A673 (cell line): ENCODE measurements around the gene MMP2. TPM values are rescaled to one million over a fixed set of nuclear protein-coding genes. Genes with fewer than 3 reads are reported as not detected.

Experiments
- BruUV-seq: library from RNA; stranded (reverse); fragments of 400-500 nt; replicated peaks from 2 replicates; lab custom pipeline; 2021; lab: Mats Ljungman, UMichigan
- CTCF ChIA-PET: fragments of 300-600 bp; sonication (Branson Sonifier 250); formaldehyde crosslinking; loops from one replicate; lab custom pipeline; 2022; ENCODE audit warnings: antibody characterized with exemption; lab: Charles Lee
- POLR2A ChIA-PET: fragments of 300-600 bp; sonication (Branson Sonifier 250); formaldehyde crosslinking; loops from one replicate; lab custom pipeline; 2022; ENCODE audit warnings: antibody characterized with exemption; ENCODE audit not compliant: low non-redundant PET; lab: Charles Lee
- DNase-seq: peaks from one replicate; pipeline ENCODE4 v3.0.0-alpha.2; 2015; ENCODE audit warnings: low spot score
- H3K27ac ChIP-seq: fragments of 200-600 bp; sonication (generic); 2 replicates; pipeline ENCODE4 v1.5.1; 2016; ENCODE audit warnings: mixed run types, low read depth, mild to moderate bottlenecking, mixed read lengths, antibody characterized with exemption, low read length; ENCODE audit not compliant: poor library complexity, severe bottlenecking
- H3K27me3 ChIP-seq: fragments of 200-600 bp; sonication (generic); replicated peaks from 2 replicates; pipeline ENCODE4 v1.6.1; 2017; ENCODE audit warnings: mixed run types, low read depth, mild to moderate bottlenecking, mixed read lengths, antibody characterized with exemption, low read length; ENCODE audit not compliant: insufficient read depth, poor library complexity
- H3K36me3 ChIP-seq: fragments of 200-600 bp; sonication (generic); 2 replicates; pipeline ENCODE4 v1.6.1; 2016; ENCODE audit warnings: mixed run types, mild to moderate bottlenecking, mixed read lengths, antibody characterized with exemption, low read length; ENCODE audit not compliant: insufficient read depth, poor library complexity, severe bottlenecking
- H3K4me1 ChIP-seq: fragments of 200-600 bp; sonication (generic); 2 replicates; pipeline ENCODE4 v1.6.1; 2017; ENCODE audit warnings: mixed run types, mild to moderate bottlenecking, mixed read lengths, antibody characterized with exemption, low read length; ENCODE audit not compliant: insufficient read depth, poor library complexity, severe bottlenecking
- H3K4me3 ChIP-seq: fragments of 200-600 bp; sonication (generic); 2 replicates; pipeline ENCODE4 v1.5.1; 2016; ENCODE audit warnings: low read depth, mixed run types, mild to moderate bottlenecking, mixed read lengths, low read length; ENCODE audit not compliant: poor library complexity, severe bottlenecking
- H3K9me3 ChIP-seq: fragments of 200-600 bp; sonication (generic); 2 replicates; pipeline ENCODE4 v1.6.1; 2016; ENCODE audit warnings: mixed run types, low read depth, mild to moderate bottlenecking, mixed read lengths, antibody characterized with exemption, low read length; ENCODE audit not compliant: poor library complexity, severe bottlenecking
- CTCF ChIP-seq: fragments of 300-800, 200-600 bp; sonication (generic); conservative IDR thresholded peaks from 2 replicates; pipeline ENCODE4 v1.5.1; 2017; ENCODE audit warnings: low read depth, mild to moderate bottlenecking, antibody characterized with exemption, low read length, moderate library complexity, mixed read lengths
- EZH2 ChIP-seq: fragments of 200-600 bp; sonication (generic); IDR thresholded peaks from 2 replicates; pipeline ENCODE4 v1.6.1; 2017; ENCODE audit warnings: borderline replicate concordance, low read depth, mild to moderate bottlenecking, mixed read lengths, antibody characterized with exemption, low read length; ENCODE audit not compliant: poor library complexity, severe bottlenecking
- intact Hi-C: fragments of 100-400 bp; cut with micrococcal nuclease; formaldehyde crosslinking; loops from one replicate; pipeline ENCODE4 v1.10.0; 2022; ENCODE audit not compliant: unreplicated experiment
- total RNA-seq: library from RNA; stranded (reverse); gene quantifications from 2 replicates; pipeline ENCODE4 v1.2.3, GENCODE V29; 2021

The MMP2 gene
- total RNA-seq, 1 experiment from 2014 or later: 36.2 TPM

- CTCF ChIA-PET: no interaction called here
- POLR2A ChIA-PET: no interaction called here
- peaks cover 5% of the 10 kb centered on the region for H3K27me3 ChIP-seq
- peaks cover 6% of the 10 kb centered on the region for H3K4me1 ChIP-seq
- no peak overlapping the region for H3K27ac ChIP-seq
- DNase-seq: no peak
- BruUV-seq: no TSS peak
- no peaks in the 10 kb centered on the region for H3K9me3 ChIP-seq
- no peak overlapping the region for H3K4me3 ChIP-seq
- no peaks in the 10 kb centered on the region for H3K36me3 ChIP-seq
- intact Hi-C loops: no loop called here
- TF ChIP-seq CTCF: no peak
- TF ChIP-seq EZH2: no peak
Observed at GRCh38 chr16:55477736-55478135, 1.3 kb upstream of the MMP2 start.

GRCh38 chr16:55479430-55480140 lies 587 bp downstream of the MMP2 start:
- peak overlapping the region; percentile 63 for H3K4me3 ChIP-seq
- H3K27me3 ChIP-seq: peaks cover 5% of the 10 kb centered on the region
- BruUV-seq: no TSS peak
- POLR2A ChIA-PET: no interaction called here
- H3K9me3 ChIP-seq: no peaks in the 10 kb centered on the region
- no peak overlapping the region for H3K27ac ChIP-seq
- no peaks in the 10 kb centered on the region for H3K36me3 ChIP-seq
- intact Hi-C loops: no loop called here
- CTCF ChIA-PET: interaction anchor here (0.7 kb wide), 1 partner anchor 1775 kb away, joined by 3 read pairs; the partner anchor contains the start of gene FTO
- no peak for TF ChIP-seq EZH2
- TF ChIP-seq CTCF: no peak
- DNase-seq: no peak
- H3K4me1 ChIP-seq: peaks cover 6% of the 10 kb centered on the region

GRCh38 chr16:55480228-55480655 lies 1.2 kb downstream of the MMP2 start:
- BruUV-seq: no TSS peak
- POLR2A ChIA-PET: no interaction called here
- intact Hi-C loops: no loop called here
- H3K4me1 ChIP-seq: peaks cover 6% of the 10 kb centered on the region
- H3K27me3 ChIP-seq: peaks cover 5% of the 10 kb centered on the region
- peak overlapping the region; percentile 63 for H3K4me3 ChIP-seq
- no peak for DNase-seq
- no peak overlapping the region for H3K27ac ChIP-seq
- H3K36me3 ChIP-seq: no peaks in the 10 kb centered on the region
- CTCF ChIA-PET: interaction anchor here (0.7 kb wide), 1 partner anchor 1776 kb away, joined by 3 read pairs; the partner anchor contains the start of gene FTO
- no peaks in the 10 kb centered on the region for H3K9me3 ChIP-seq
- TF ChIP-seq EZH2 (no peak), CTCF (no peak)
